BJ (cell line): Measurements from ENCODE around the gene PCMT1. TPM values are rescaled to one million over a fixed set of nuclear protein-coding genes. Genes with fewer than 3 reads are reported as not detected.
"Not testable (repeated sequence)": the region's sequence is repeated elsewhere in the genome, so short reads cannot be mapped to it uniquely, and the experiment has no call there.

Experiments used
- CTCF ChIA-PET: fragments of 350-600 bp; formaldehyde crosslinking; extraction: SDS; loops from one replicate; lab custom pipeline; 2021; ENCODE audit warnings: antibody characterized with exemption, inconsistent platforms; lab: Yijun Ruan, JAX
- POLR2A ChIA-PET: fragments of 300-600 bp; sonication (Branson Sonifier 250); formaldehyde crosslinking; extraction: SDS; loops from one replicate; lab custom pipeline; 2021; ENCODE audit warnings: antibody characterized with exemption; lab: Charles Lee
- DNase-seq: peaks from one replicate; pipeline ENCODE4 v3.0.0-alpha.2; 2011; ENCODE audit warnings: low read depth
- H3K27me3 ChIP-seq: 2 replicates; pipeline ENCODE4 v1.6.0; 2011; ENCODE audit warnings: low read length; ENCODE audit not compliant: control insufficient read depth, insufficient read depth
- H3K36me3 ChIP-seq: 2 replicates; pipeline ENCODE4 v1.5.1; 2011; ENCODE audit warnings: low read length; ENCODE audit not compliant: control insufficient read depth, insufficient read depth
- H3K4me3 ChIP-seq: 2 replicates; pipeline ENCODE4 v1.5.1; 2011; ENCODE audit warnings: low read depth, mild to moderate bottlenecking, control low read depth, low read length
- polyA plus RNA-seq: library from polyadenylated mRNA; depleted of rRNA; stranded (reverse); fragments of >200 nt; gene quantifications from 2 replicates; pipeline ENCODE4 v1.2.3, GENCODE V29; 2011
- TF ChIP-seq, protein P1 (sequence below): IDR thresholded peaks from 2 replicates; pipeline ENCODE4 v1.5.1; 2011; ENCODE audit warnings: low read depth, mild to moderate bottlenecking, control low read depth, inconsistent platforms, low read length, moderate library complexity; ENCODE audit not compliant: insufficient read depth

The PCMT1 gene
- polyA plus RNA-seq, 1 experiment = 63.2 TPM

DNA sequence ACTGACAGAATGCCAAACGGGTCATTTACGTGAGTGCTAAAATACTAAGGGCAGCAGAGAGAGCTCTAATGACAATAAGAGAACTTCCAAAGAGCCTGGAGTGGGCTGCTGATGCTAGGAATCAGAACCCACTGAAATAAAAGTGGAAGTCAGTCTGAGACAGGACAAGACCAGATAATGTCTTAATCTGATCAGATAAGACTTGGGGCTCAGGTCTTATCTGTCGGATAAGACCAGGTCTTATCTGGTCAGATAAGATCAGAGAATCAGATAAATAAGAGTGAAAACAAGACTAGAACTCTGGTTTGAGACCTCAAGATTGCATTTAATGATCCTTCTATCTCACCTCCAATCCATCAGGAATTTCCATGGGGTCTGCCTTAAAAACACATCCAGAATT is 96.0 kb downstream of the PCMT1 start:
- ChIA-PET CTCF (interaction anchor here (1.6 to 5.5 kb wide), 2 partner anchors 19 to 79 kb away, joined by 4 to 27 read pairs; partner anchors contain the start of gene LRP11), POLR2A (no interaction called here)
- H3K27me3 ChIP-seq = no peaks in the 10 kb centered on the region

DNA sequence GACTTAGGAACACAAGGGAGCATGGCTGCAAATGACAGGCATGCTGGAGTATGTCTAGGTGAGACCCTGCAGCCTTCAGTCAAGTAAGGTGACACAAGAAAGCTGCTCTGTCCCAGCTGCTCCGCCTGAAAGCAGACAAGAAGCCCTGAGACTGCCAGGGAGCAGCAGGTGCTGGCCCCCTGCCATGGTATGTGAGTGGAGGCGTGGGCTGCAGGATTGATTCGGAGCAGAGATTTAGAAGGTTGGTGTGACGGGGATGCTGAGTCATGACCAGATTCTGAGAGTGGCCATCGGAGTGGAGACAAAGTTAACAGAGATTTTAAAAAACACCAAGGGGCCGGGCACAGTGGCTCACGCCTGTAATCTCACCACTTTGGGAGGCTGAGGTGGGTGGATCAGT is 96.8 kb downstream of the PCMT1 start:
- DNase-seq = no peak
- Histone ChIP-seq H3K36me3 (no peaks in the 10 kb centered on the region; the same call in 1 of the 2 replicates), H3K27me3 (no peaks in the 10 kb centered on the region), H3K4me3 (no peak overlapping the region)
- POLR2A ChIA-PET = no interaction called here
- CTCF ChIA-PET = interaction anchor here (1.3 to 5.5 kb wide), 5 partner anchors 10 to 115 kb away, joined by 4 to 27 read pairs (median 4); partner anchors contain the start of gene LRP11
- TF ChIP-seq, protein P1, sequence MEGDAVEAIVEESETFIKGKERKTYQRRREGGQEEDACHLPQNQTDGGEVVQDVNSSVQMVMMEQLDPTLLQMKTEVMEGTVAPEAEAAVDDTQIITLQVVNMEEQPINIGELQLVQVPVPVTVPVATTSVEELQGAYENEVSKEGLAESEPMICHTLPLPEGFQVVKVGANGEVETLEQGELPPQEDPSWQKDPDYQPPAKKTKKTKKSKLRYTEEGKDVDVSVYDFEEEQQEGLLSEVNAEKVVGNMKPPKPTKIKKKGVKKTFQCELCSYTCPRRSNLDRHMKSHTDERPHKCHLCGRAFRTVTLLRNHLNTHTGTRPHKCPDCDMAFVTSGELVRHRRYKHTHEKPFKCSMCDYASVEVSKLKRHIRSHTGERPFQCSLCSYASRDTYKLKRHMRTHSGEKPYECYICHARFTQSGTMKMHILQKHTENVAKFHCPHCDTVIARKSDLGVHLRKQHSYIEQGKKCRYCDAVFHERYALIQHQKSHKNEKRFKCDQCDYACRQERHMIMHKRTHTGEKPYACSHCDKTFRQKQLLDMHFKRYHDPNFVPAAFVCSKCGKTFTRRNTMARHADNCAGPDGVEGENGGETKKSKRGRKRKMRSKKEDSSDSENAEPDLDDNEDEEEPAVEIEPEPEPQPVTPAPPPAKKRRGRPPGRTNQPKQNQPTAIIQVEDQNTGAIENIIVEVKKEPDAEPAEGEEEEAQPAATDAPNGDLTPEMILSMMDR = no peak

More for the DNA sequence above, 96.0 kb downstream of the PCMT1 start:
- Histone ChIP-seq H3K4me3 (no peak overlapping the region), H3K36me3 (no peaks in the 10 kb centered on the region; the same call in 1 of the 2 replicates)
- DNase-seq = no peak
- TF ChIP-seq, protein P1 = no peak

DNA sequence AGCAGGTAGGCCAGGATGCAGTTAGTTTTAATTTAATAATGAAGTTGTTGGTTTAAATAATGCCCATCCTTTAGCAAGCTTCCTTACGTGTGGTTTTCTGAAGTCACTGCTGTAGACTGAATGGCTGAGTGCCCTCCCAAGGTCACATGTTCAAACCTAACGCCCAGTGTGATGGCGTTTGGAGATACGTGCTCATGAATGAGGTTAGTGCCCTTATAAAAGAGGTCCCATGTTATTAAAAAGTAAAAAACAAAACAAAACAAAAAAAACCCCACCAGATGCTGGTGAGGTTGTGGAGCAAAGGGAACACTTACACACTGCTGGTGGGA is 98.4 kb downstream of the PCMT1 start:
- DNase-seq = no peak
- POLR2A ChIA-PET = interaction anchor here (0.6 to 1.0 kb wide), 2 partner anchors 18 to 815 kb away, joined by 3 read pairs; no protein-coding TSS in a partner anchor
- CTCF ChIA-PET = interaction anchor here (0.9 to 5.5 kb wide), 6 partner anchors 11 to 113 kb away, joined by 3 to 27 read pairs (median 4); partner anchors contain the start of gene LRP11
- H3K4me3 ChIP-seq = no peak overlapping the region
- TF ChIP-seq, protein P1 = no peak
- no peaks in the 10 kb centered on the region; the same call in 1 of the 2 replicates for H3K36me3 ChIP-seq
- no peaks in the 10 kb centered on the region for H3K27me3 ChIP-seq

DNA sequence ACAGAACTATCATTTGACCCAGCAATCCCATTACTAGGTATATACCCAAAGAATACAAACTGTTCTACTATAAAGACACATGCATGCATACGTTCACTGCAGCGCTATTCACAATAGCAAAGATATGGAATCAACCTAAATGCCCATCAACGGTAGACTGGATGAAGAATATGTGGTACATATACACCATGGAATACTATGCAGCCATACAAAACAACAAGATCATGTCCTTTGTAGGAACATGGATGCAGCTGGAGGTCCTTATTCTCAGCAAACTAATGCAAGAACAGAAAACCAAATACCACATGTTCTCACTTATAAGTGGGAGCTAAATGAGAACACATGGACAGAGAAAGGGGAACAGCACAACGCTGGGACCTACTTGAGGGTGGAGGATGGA is 98.8 kb downstream of the PCMT1 start:
- H3K27me3 ChIP-seq, H3K4me3 ChIP-seq, H3K36me3 ChIP-seq, DNase-seq: not testable (repeated sequence)
- CTCF ChIA-PET = interaction anchor here (0.6 to 5.5 kb wide), 3 partner anchors 10 to 35 kb away, joined by 3 to 27 read pairs (median 4); partner anchors contain the start of gene LRP11
- POLR2A ChIA-PET = interaction anchor here (0.6 kb wide), 1 partner anchor 18 kb away, joined by 3 read pairs; no protein-coding TSS in a partner anchor

DNA sequence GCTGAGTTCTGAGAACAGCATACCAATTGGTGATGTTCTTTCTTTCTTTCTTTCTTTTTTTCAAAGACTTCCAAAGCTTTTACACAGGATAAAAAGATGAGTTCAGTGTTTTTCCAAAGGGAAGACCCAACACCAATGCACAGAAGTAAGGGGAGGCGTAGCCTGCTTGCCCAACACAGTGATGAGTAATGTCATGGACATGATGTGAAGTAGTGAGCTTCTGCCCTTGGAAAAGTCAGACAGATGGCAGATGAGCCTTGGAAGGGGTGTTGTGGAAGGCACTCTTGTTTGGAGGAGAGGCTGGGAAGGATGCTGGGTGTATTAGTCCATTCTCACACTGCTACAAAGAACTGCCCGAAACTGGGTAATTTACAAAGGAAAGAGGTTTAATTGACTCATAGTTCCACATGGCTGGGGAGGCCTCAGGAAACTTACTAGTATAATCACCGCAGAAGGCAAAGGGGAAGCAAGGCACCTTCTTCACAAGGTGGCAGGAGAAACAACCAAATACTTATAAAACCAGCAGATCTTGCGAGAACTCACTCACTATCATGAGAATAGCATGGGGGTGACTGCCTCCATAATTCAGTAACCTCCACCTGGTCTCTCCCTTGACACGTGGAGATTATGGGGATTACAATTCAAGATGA is 102.0 kb downstream of the PCMT1 start:
- Histone ChIP-seq H3K36me3 (no peaks in the 10 kb centered on the region), H3K27me3 (no peaks in the 10 kb centered on the region), H3K4me3 (no peak overlapping the region)
- no peak for DNase-seq
- ChIA-PET CTCF (interaction anchor here (1.6 kb wide), 1 partner anchor 11 kb away, joined by 4 read pairs; no protein-coding TSS in a partner anchor), POLR2A (no interaction called here)
- TF ChIP-seq, protein P1 = no peak
